Activated B cell treated with CpG ODN at 0.5 μM for 24 hours (primary cell): Measurements from ENCODE around the gene CCNY. TPM values are rescaled to one million over a fixed set of nuclear protein-coding genes. Genes with fewer than 3 reads are reported as not detected.

Experiments used
- ATAC-seq: fragments of 200-7000 bp; cut with Tn5 transposase; one replicate; pipeline ENCODE4 v1.10.0; 2021; ENCODE audit warnings: low read depth, mild to moderate bottlenecking, moderate library complexity
- CTCF ChIA-PET: fragments of 350-600 bp; sonication (Branson Sonifier 250); formaldehyde crosslinking; loops from one replicate; lab custom pipeline; 2021; ENCODE audit warnings: antibody characterized with exemption; lab: Charles Lee
- POLR2A ChIA-PET: fragments of 350-600 bp; sonication (Branson Sonifier 250); formaldehyde crosslinking; loops from one replicate; lab custom pipeline; 2021; ENCODE audit warnings: antibody characterized with exemption; lab: Charles Lee
- DNase-seq: peaks from one replicate; pipeline ENCODE4 v3.0.0; 2022
- H3K27ac Mint-ChIP-seq: one replicate; pipeline ENCODE4 v1.8.0; 2020; ENCODE audit warnings: mixed read lengths
- H3K27me3 Mint-ChIP-seq: one replicate; pipeline ENCODE4 v1.8.0; 2021; ENCODE audit warnings: mixed read lengths
- H3K36me3 Mint-ChIP-seq: one replicate; pipeline ENCODE4 v1.8.0; 2021; ENCODE audit warnings: low read depth, mixed read lengths
- H3K4me1 Mint-ChIP-seq: one replicate; pipeline ENCODE4 v1.8.0; 2021; ENCODE audit warnings: mixed read lengths
- H3K4me3 Mint-ChIP-seq: one replicate; pipeline ENCODE4 v1.8.0; 2020; ENCODE audit warnings: mild to moderate bottlenecking, mixed read lengths
- H3K9me3 Mint-ChIP-seq: one replicate; pipeline ENCODE4 v1.8.0; 2020; ENCODE audit warnings: mixed read lengths
- CTCF ChIP-seq: fragments of 200-600 bp; IDR thresholded peaks from one replicate; pipeline ENCODE4 v1.8.0; 2022; ENCODE audit warnings: antibody characterized with exemption, mild to moderate bottlenecking
- intact Hi-C: fragments of 100-400 bp; cut with micrococcal nuclease; formaldehyde crosslinking; loops from one replicate; pipeline ENCODE4 v1.15.1; 2024
- total RNA-seq: library from RNA; stranded (reverse); gene quantifications from 2 replicates; pipeline ENCODE4 v1.2.3, GENCODE V29; 2022

The CCNY gene
- total RNA-seq, 1 donor from 2014 or later: 69.2 TPM

- POLR2A ChIA-PET: no interaction called here
These were observed 184.7 kb downstream of the CCNY start for GRCh38 chr10:35520996-35521395.

GRCh38 chr10:35523670-35524225 is 187.4 kb downstream of the CCNY start:
- ChIA-PET POLR2A (interaction anchor here (0.6 to 1.1 kb wide), 4 partner anchors 14 to 397 kb away, joined by 3 to 6 read pairs (median 3); partner anchors contain the start of gene CREM), CTCF (interaction anchor here (0.6 to 1.9 kb wide), 2 partner anchors 39 to 106 kb away, joined by 3 to 6 read pairs; no protein-coding TSS in a partner anchor)
- Mint-ChIP-seq H3K36me3 (peaks cover 9% of the 10 kb centered on the region), H3K9me3 (no peaks in the 10 kb centered on the region), H3K27ac (peak overlapping the region; percentile 25), H3K4me1 (peaks cover 29% of the 10 kb centered on the region), H3K27me3 (no peaks in the 10 kb centered on the region), H3K4me3 (no peak overlapping the region)
- DNase-seq: no peak
- ATAC-seq: peak; percentile 61
- intact Hi-C loops: no loop called here
- TF ChIP-seq CTCF: no peak

More at GRCh38 chr10:35520996-35521395, 184.7 kb downstream of the CCNY start:
- TF ChIP-seq CTCF: no peak
- DNase-seq (no peak), ATAC-seq (no peak)
- Mint-ChIP-seq H3K9me3 (no peaks in the 10 kb centered on the region), H3K36me3 (peaks cover 5% of the 10 kb centered on the region), H3K4me3 (no peak overlapping the region), H3K27ac (no peak overlapping the region), H3K27me3 (no peaks in the 10 kb centered on the region), H3K4me1 (peaks cover 33% of the 10 kb centered on the region)
- CTCF ChIA-PET: interaction anchor here (1.6 kb wide), 1 partner anchor 42 kb away, joined by 5 read pairs; no protein-coding TSS in a partner anchor
- intact Hi-C loops: no loop called here

- no peak for ATAC-seq
- TF ChIP-seq CTCF: no peak
- ChIA-PET CTCF (no interaction called here), POLR2A (no interaction called here)
- no peak overlapping the region for H3K27ac Mint-ChIP-seq
- H3K27me3 Mint-ChIP-seq: no peaks in the 10 kb centered on the region
- no peaks in the 10 kb centered on the region for H3K9me3 Mint-ChIP-seq
- no peak for DNase-seq
- no peak overlapping the region for H3K4me3 Mint-ChIP-seq
- peaks cover 26% of the 10 kb centered on the region for H3K4me1 Mint-ChIP-seq
- H3K36me3 Mint-ChIP-seq: peaks cover 29% of the 10 kb centered on the region
- intact Hi-C loops: no loop called here
These were observed 190.4 kb downstream of the CCNY start for GRCh38 chr10:35526746-35527145.

DNA sequence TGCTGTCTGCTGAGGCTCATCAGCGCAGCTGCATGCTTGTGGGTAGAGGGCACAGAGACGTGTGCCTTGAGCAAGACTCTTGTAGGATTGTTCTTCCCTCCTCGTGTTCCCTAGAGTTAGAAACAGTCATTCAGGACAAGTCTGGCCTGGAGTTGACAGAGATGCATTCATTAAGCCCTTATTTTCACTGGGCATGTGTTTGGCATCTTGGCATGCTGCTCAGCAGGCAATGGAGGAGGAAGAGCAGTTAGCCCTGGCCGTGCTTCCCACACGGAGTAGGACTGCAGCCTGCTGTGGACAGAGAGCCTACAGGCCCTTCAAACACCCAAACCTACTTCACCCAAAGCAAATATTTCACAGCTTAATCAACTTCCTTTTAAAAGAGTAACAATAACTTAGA is 195.8 kb downstream of the CCNY start:
- POLR2A ChIA-PET: no interaction called here
- DNase-seq (no peak), ATAC-seq (no peak)
- intact Hi-C loops: no loop called here
- Mint-ChIP-seq H3K27ac (no peak overlapping the region), H3K9me3 (peaks cover 13% of the 10 kb centered on the region), H3K36me3 (peaks cover 80% of the 10 kb centered on the region), H3K4me3 (no peak overlapping the region), H3K27me3 (no peaks in the 10 kb centered on the region), H3K4me1 (no peaks in the 10 kb centered on the region)
- CTCF ChIA-PET: no interaction called here
- no peak for TF ChIP-seq CTCF

DNA sequence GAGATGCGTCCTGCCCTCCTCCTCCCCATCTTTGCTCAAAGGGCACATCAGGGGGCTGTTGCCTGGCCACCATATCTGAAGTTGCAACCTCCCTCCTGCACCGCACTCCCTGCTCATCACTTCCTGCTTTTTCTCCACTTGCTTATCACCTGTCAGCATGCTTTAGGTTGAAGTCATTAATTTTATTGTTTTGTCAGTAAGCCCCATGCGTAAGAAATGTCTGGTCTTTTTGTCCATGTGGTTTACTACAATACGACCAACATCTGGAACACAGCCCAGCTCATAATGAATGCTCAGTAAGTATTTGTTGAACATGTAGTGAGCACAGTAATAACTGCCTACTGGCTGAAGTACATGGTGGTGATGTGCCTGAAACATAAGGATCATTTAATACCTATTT is 197.3 kb downstream of the CCNY start:
- Mint-ChIP-seq H3K4me1 (no peaks in the 10 kb centered on the region), H3K4me3 (no peak overlapping the region), H3K9me3 (peaks cover 22% of the 10 kb centered on the region), H3K27me3 (no peaks in the 10 kb centered on the region), H3K36me3 (peaks cover 86% of the 10 kb centered on the region), H3K27ac (no peak overlapping the region)
- POLR2A ChIA-PET: no interaction called here
- intact Hi-C loops: no loop called here
- TF ChIP-seq CTCF: no peak
- CTCF ChIA-PET: no interaction called here
- DNase-seq (no peak), ATAC-seq (no peak)
